NT2/D1 (cell line): ENCODE measurements around the gene TOM1L2.

ENCODE experiments used
- SUZ12 ChIP-seq: IDR thresholded peaks from 2 replicates; pipeline ENCODE4 v1.6.1; 2011; ENCODE audit not compliant: insufficient read length, insufficient read depth; ENCODE audit errors: extremely low read depth
- ZNF274 ChIP-seq: IDR thresholded peaks from 2 replicates; pipeline ENCODE4 v1.6.1; 2011; ENCODE audit warnings: mild to moderate bottlenecking, low read depth, low read length

GRCh38 chr17:17985555-17985954 lies 13.4 kb upstream of the TOM1L2 start:
- TF ChIP-seq ZNF274 (no peak), SUZ12 (no peak)
